Upper lobe of left lung (tissue), 4 donors: ENCODE results near the gene ZCCHC7.

ENCODE experiments used
- CTCF ChIP-seq, 6 experiments: fragments of 450-650 bp in 4 of 6; fragments of 200-600 bp in 2 of 6; sonication (generic) in 2 of 6; IDR thresholded peaks; one replicate each; pipeline ENCODE4 v1.5.1; 2016 to 2019; ENCODE audit warnings: antibody characterized with exemption in 6 of 6
- POLR2AphosphoS5 ChIP-seq, 2 donors: sonication (generic); formaldehyde crosslinking; IDR thresholded peaks; one replicate each; pipeline ENCODE4 v1.5.1; 2017; ENCODE audit warnings: antibody characterized with exemption in 2 of 2

GRCh38 chr9:37152365-37152764 is 32.0 kb downstream of the ZCCHC7 start:
- TF ChIP-seq CTCF (IDR thresholded peaks at IDR 0.05), result no peak
- no peak for TF ChIP-seq POLR2AphosphoS5 (IDR thresholded peaks at IDR 0.05)
